ENCODE results near the gene SSR4. TPM values are rescaled to one million over a fixed set of nuclear protein-coding genes. Genes with fewer than 3 reads are reported as not detected.
A peak's percentile ranks its signal among the peaks of the same experiment; 100 is the strongest.

The SSR4 gene
- total and polyA plus RNA-seq, 2 of the 13 experiments (the other 11 are each of a cell fraction or from before 2014, with no cell fraction given): 214 to 288 TPM

DNA sequence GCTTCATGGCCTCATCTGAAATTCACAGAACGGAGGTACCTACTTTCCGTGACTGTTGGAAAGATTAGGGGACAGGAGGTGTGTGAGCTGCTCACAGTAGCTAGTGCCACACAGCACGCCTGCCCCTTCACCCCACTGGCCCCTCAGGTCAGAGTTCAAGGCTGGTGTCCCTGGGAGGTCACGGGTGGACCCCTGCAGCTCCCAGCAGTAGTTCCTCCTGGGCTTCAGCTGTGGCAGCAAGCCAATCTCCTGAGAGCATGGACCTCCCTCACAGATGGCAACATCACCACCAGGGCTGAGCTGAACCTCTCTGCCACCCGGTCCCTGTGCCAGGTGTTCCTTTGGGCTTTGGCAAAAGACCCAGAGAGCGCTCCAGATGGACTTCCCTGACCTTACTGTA is 2.1 kb upstream of the SSR4 start:
- Histone ChIP-seq H2AFZ (ENCODE audit: low read length) (no peak overlapping the region), H3K79me2 (ENCODE audit: insufficient read depth, low read length) (peaks cover 22% of the 10 kb centered on the region), H4K20me1 (ENCODE audit: insufficient read depth, low read length) (no peaks in the 10 kb centered on the region), H3K4me2 (ENCODE audit: low read depth, low read length) (peak overlapping the region; percentile 76), H3K36me3 (replicated peaks in 1 of 2; ENCODE audit: control insufficient read depth in 1 of 2, insufficient read depth in 2 of 2, low read length in 2 of 2) (peaks cover 0 to 3% of the 10 kb centered on the region in 2 experiments; a peak in 1 of 5 replicates), H3K9ac (ENCODE audit: insufficient read depth, low read depth, low read length) (peak overlapping the region; percentile 94; the same call in 1 of the 2 replicates), H3K4me3 (replicated peaks in 1 of 3; ENCODE audit: insufficient read depth in 1 of 3, low read depth in 2 of 3, low read length in 3 of 3) (no peak overlapping the region), H3K27me3 (ENCODE audit: control insufficient read depth in 1 of 2, insufficient read depth in 2 of 2, low read length in 2 of 2) (no peaks in the 10 kb centered on the region; a peak in 1 of 5 replicates), H3K9me3 (ENCODE audit: low read length) (no peaks in the 10 kb centered on the region), H3K27ac (ENCODE audit: extremely low read length, insufficient read depth, low read length) (no peak overlapping the region), H3K4me1 (ENCODE audit: insufficient read depth, low read length) (peaks cover 27% of the 10 kb centered on the region)
- BruUV-seq (replicated peaks): no TSS peak
- ChIA-PET CTCF (ENCODE audit: low intra/inter-chr PET ratio, low total read pairs) (no interaction called here), POLR2A (interaction anchor here (1.5 kb wide), 1 partner anchor 10 kb away, joined by 4 read pairs; no protein-coding TSS in a partner anchor)
- intact Hi-C loops (cut with micrococcal nuclease; ENCODE audit: unreplicated experiment): no loop called here
- WGBS (ENCODE audit: low lambda C conversion rate): 100% methylated on average over 1 of the region's 6 CpGs
- DNase-seq (ENCODE audit: low spot score) (no peak), FAIRE-seq (no peak), ATAC-seq (no peak)
- TF ChIP-seq, protein P1, sequence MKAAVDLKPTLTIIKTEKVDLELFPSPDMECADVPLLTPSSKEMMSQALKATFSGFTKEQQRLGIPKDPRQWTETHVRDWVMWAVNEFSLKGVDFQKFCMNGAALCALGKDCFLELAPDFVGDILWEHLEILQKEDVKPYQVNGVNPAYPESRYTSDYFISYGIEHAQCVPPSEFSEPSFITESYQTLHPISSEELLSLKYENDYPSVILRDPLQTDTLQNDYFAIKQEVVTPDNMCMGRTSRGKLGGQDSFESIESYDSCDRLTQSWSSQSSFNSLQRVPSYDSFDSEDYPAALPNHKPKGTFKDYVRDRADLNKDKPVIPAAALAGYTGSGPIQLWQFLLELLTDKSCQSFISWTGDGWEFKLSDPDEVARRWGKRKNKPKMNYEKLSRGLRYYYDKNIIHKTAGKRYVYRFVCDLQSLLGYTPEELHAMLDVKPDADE (CRISPR knock-in tag; IDR thresholded peaks at IDR 0.05): no peak
- TF ChIP-seq IKZF1 (IDR thresholded peaks at IDR 0.05) (no peak), NR2C2 (CRISPR knock-in tag; IDR thresholded peaks at IDR 0.05; ENCODE audit: borderline replicate concordance) (no peak), ZFP36 (IDR thresholded peaks at IDR 0.05; ENCODE audit: borderline replicate concordance, low read depth, low read length, partially characterized antibody) (no peak), MZF1 (CRISPR knock-in tag; IDR thresholded peaks at IDR 0.05; ENCODE audit: borderline replicate concordance) (no peak), CEBPB (IDR thresholded peaks at IDR 0.05; ENCODE audit: borderline replicate concordance, low read depth, low read length) (no peak), PTBP1 (IDR thresholded peaks at IDR 0.05; ENCODE audit: low read depth, low read length, poor library complexity, severe bottlenecking) (no peak)
- TF ChIP-seq, protein P2, sequence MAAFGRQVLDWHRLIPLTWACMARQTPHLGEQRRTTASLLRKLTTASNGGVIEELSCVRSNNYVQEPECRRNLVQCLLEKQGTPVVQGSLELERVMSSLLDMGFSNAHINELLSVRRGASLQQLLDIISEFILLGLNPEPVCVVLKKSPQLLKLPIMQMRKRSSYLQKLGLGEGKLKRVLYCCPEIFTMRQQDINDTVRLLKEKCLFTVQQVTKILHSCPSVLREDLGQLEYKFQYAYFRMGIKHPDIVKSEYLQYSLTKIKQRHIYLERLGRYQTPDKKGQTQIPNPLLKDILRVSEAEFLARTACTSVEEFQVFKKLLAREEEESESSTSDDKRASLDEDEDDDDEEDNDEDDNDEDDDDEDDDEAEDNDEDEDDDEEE (CRISPR knock-in tag; IDR thresholded peaks at IDR 0.05): no peak
- in situ Hi-C loops (cut with HindIII; ENCODE audit: extremely low pct_ligation_motif_present, low pct_unique_long_range_greater_than_20kb): no loop called here
